ENCODE results near the gene ZSWIM6. TPM values are rescaled to one million over a fixed set of nuclear protein-coding genes. Genes with fewer than 3 reads are reported as not detected.

Gene ZSWIM6
- total RNA-seq, 2 experiments from 2014 or later, result 5.5 to 5.7 TPM

GRCh38 chr5:61339764-61340163 is 7.7 kb downstream of the ZSWIM6 start:
- Mint-ChIP-seq H3K27ac (no peak overlapping the region), H3K9me3 (no peaks in the 10 kb centered on the region)
- CTCF ChIA-PET, result interaction anchor here (1.4 kb wide), 1 partner anchor 9 kb away, joined by 3 read pairs; no protein-coding TSS in a partner anchor

GRCh38 chr5:61340775-61341361 is 8.8 kb downstream of the ZSWIM6 start:
- ChIA-PET POLR2A (no interaction called here), CTCF (no interaction called here)
- no peaks in the 10 kb centered on the region for H3K27me3 Mint-ChIP-seq
- DNase-seq, result no peak
- H3K9me3 Mint-ChIP-seq, result no peaks in the 10 kb centered on the region
- no peak overlapping the region for H3K27ac Mint-ChIP-seq
- H3K36me3 Mint-ChIP-seq, result peaks cover 7% of the 10 kb centered on the region
- intact Hi-C loops (cut with micrococcal nuclease), result no loop called here
- no peak overlapping the region for H3K4me3 Mint-ChIP-seq
- H3K4me1 Mint-ChIP-seq (ENCODE audit: low read depth), result peaks cover 20% of the 10 kb centered on the region

More at GRCh38 chr5:61339764-61340163, 7.7 kb downstream of the ZSWIM6 start:
- no peak for DNase-seq
- Mint-ChIP-seq H3K4me3 (no peak overlapping the region), H3K36me3 (peaks cover 6% of the 10 kb centered on the region), H3K27me3 (no peaks in the 10 kb centered on the region), H3K4me1 (ENCODE audit: low read depth) (peaks cover 24% of the 10 kb centered on the region)
- POLR2A ChIA-PET, result no interaction called here
- intact Hi-C loops (cut with micrococcal nuclease), result loop anchor here (10.0 kb wide), 3 partner anchors 195 to 1075 kb away; partner anchors contain the start of gene IPO11

- H3K27me3 Mint-ChIP-seq, result no peaks in the 10 kb centered on the region
- no peak overlapping the region for H3K27ac Mint-ChIP-seq
- H3K4me1 Mint-ChIP-seq (ENCODE audit: low read depth), result peaks cover 20% of the 10 kb centered on the region
- POLR2A ChIA-PET, result no interaction called here
- peaks cover 3% of the 10 kb centered on the region for H3K36me3 Mint-ChIP-seq
- no peak overlapping the region for H3K4me3 Mint-ChIP-seq
- intact Hi-C loops (cut with micrococcal nuclease), result no loop called here
- CTCF ChIA-PET, result no interaction called here
- no peaks in the 10 kb centered on the region for H3K9me3 Mint-ChIP-seq
- peak; percentile 25 for DNase-seq
Measured at GRCh38 chr5:61342071-61342501, 10.0 kb downstream of the ZSWIM6 start.

- no peaks in the 10 kb centered on the region for H3K27me3 Mint-ChIP-seq
- H3K36me3 Mint-ChIP-seq, result peaks cover 1% of the 10 kb centered on the region
- H3K9me3 Mint-ChIP-seq, result no peaks in the 10 kb centered on the region
- H3K4me3 Mint-ChIP-seq, result no peak overlapping the region
- ChIA-PET POLR2A (no interaction called here), CTCF (no interaction called here)
- DNase-seq, result no peak
- intact Hi-C loops (cut with micrococcal nuclease), result no loop called here
- no peak overlapping the region for H3K27ac Mint-ChIP-seq
- peaks cover 13% of the 10 kb centered on the region for H3K4me1 Mint-ChIP-seq (ENCODE audit: low read depth)
Measured at GRCh38 chr5:61344187-61344944, 12.3 kb downstream of the ZSWIM6 start.

- H3K4me3 Mint-ChIP-seq, result no peak overlapping the region
- no peak overlapping the region for H3K27ac Mint-ChIP-seq
- peaks cover 1% of the 10 kb centered on the region for H3K36me3 Mint-ChIP-seq
- no peaks in the 10 kb centered on the region for H3K9me3 Mint-ChIP-seq
- CTCF ChIA-PET, result interaction anchor here (0.8 kb wide), 1 partner anchor 126 kb away, joined by 3 read pairs; no protein-coding TSS in a partner anchor
- POLR2A ChIA-PET, result no interaction called here
- DNase-seq, result no peak
- no peaks in the 10 kb centered on the region for H3K27me3 Mint-ChIP-seq
- intact Hi-C loops (cut with micrococcal nuclease), result no loop called here
- peaks cover 15% of the 10 kb centered on the region for H3K4me1 Mint-ChIP-seq (ENCODE audit: low read depth)
Measured at GRCh38 chr5:61346511-61346910, 14.5 kb downstream of the ZSWIM6 start.

GRCh38 chr5:61347080-61347479 is 15.0 kb downstream of the ZSWIM6 start:
- ChIA-PET CTCF (interaction anchor here (1.1 kb wide), 1 partner anchor 11 kb away, joined by 5 read pairs; no protein-coding TSS in a partner anchor), POLR2A (no interaction called here)
- Mint-ChIP-seq H3K4me3 (no peak overlapping the region), H3K27ac (no peak overlapping the region), H3K36me3 (peaks cover 1% of the 10 kb centered on the region), H3K9me3 (no peaks in the 10 kb centered on the region), H3K27me3 (no peaks in the 10 kb centered on the region), H3K4me1 (ENCODE audit: low read depth) (peaks cover 14% of the 10 kb centered on the region)
- intact Hi-C loops (cut with micrococcal nuclease), result no loop called here
- no peak for DNase-seq

- H3K4me3 Mint-ChIP-seq, result no peak overlapping the region
- peaks cover 18% of the 10 kb centered on the region for H3K4me1 Mint-ChIP-seq (ENCODE audit: low read depth)
- intact Hi-C loops (cut with micrococcal nuclease), result no loop called here
- DNase-seq, result no peak
- H3K27me3 Mint-ChIP-seq, result no peaks in the 10 kb centered on the region
- H3K27ac Mint-ChIP-seq, result no peak overlapping the region
- ChIA-PET CTCF (no interaction called here), POLR2A (no interaction called here)
- H3K9me3 Mint-ChIP-seq, result no peaks in the 10 kb centered on the region
- H3K36me3 Mint-ChIP-seq, result peaks cover 1% of the 10 kb centered on the region
Measured at GRCh38 chr5:61348447-61348846, 16.4 kb downstream of the ZSWIM6 start.

GRCh38 chr5:61349935-61350334 is 17.9 kb downstream of the ZSWIM6 start:
- H3K9me3 Mint-ChIP-seq, result no peaks in the 10 kb centered on the region
- H3K36me3 Mint-ChIP-seq, result peaks cover 1% of the 10 kb centered on the region
- CTCF ChIA-PET, result no interaction called here
- no peaks in the 10 kb centered on the region for H3K27me3 Mint-ChIP-seq
- H3K27ac Mint-ChIP-seq, result no peak overlapping the region
- intact Hi-C loops (cut with micrococcal nuclease), result no loop called here
- POLR2A ChIA-PET, result no interaction called here
- no peak for DNase-seq
- H3K4me1 Mint-ChIP-seq (ENCODE audit: low read depth), result peaks cover 20% of the 10 kb centered on the region
- H3K4me3 Mint-ChIP-seq, result no peak overlapping the region

- H3K4me3 Mint-ChIP-seq, result no peak overlapping the region
- POLR2A ChIA-PET, result no interaction called here
- H3K36me3 Mint-ChIP-seq, result no peaks in the 10 kb centered on the region
- DNase-seq, result no peak
- intact Hi-C loops (cut with micrococcal nuclease), result no loop called here
- CTCF ChIA-PET, result no interaction called here
- no peaks in the 10 kb centered on the region for H3K27me3 Mint-ChIP-seq
- no peak overlapping the region for H3K27ac Mint-ChIP-seq
- H3K9me3 Mint-ChIP-seq, result no peaks in the 10 kb centered on the region
- H3K4me1 Mint-ChIP-seq (ENCODE audit: low read depth), result peaks cover 20% of the 10 kb centered on the region
Measured at GRCh38 chr5:61350535-61350934, 18.5 kb downstream of the ZSWIM6 start.

- Mint-ChIP-seq H3K4me3 (no peak overlapping the region), H3K36me3 (no peaks in the 10 kb centered on the region), H3K27me3 (no peaks in the 10 kb centered on the region), H3K4me1 (ENCODE audit: low read depth) (peaks cover 20% of the 10 kb centered on the region), H3K27ac (no peak overlapping the region), H3K9me3 (peaks cover 2% of the 10 kb centered on the region)
- intact Hi-C loops (cut with micrococcal nuclease), result no loop called here
- DNase-seq, result no peak
- ChIA-PET POLR2A (no interaction called here), CTCF (no interaction called here)
Measured at GRCh38 chr5:61351733-61352132, 19.7 kb downstream of the ZSWIM6 start.

- DNase-seq, result no peak
- ChIA-PET CTCF (interaction anchor here (1.1 kb wide), 1 partner anchor 305 kb away, joined by 3 read pairs; no protein-coding TSS in a partner anchor), POLR2A (no interaction called here)
- intact Hi-C loops (cut with micrococcal nuclease), result no loop called here
- Mint-ChIP-seq H3K36me3 (peaks cover 3% of the 10 kb centered on the region), H3K4me3 (no peak overlapping the region), H3K9me3 (peaks cover 6% of the 10 kb centered on the region), H3K27ac (no peak overlapping the region), H3K27me3 (no peaks in the 10 kb centered on the region), H3K4me1 (ENCODE audit: low read depth) (peaks cover 20% of the 10 kb centered on the region)
Measured at GRCh38 chr5:61352180-61352579, 20.1 kb downstream of the ZSWIM6 start.

GRCh38 chr5:61352612-61353156 is 20.6 kb downstream of the ZSWIM6 start:
- CTCF ChIA-PET, result interaction anchor here (1.1 kb wide), 1 partner anchor 305 kb away, joined by 3 read pairs; no protein-coding TSS in a partner anchor
- DNase-seq, result no peak
- Mint-ChIP-seq H3K27me3 (no peaks in the 10 kb centered on the region), H3K4me3 (no peak overlapping the region), H3K9me3 (peaks cover 10% of the 10 kb centered on the region), H3K36me3 (peaks cover 5% of the 10 kb centered on the region), H3K27ac (no peak overlapping the region), H3K4me1 (ENCODE audit: low read depth) (peaks cover 17% of the 10 kb centered on the region)
- intact Hi-C loops (cut with micrococcal nuclease), result no loop called here
- POLR2A ChIA-PET, result no interaction called here

Measured in activated CD4-positive, alpha-beta memory T cell treated with anti-CD3 and anti-CD28 coated beads for 36 hours (primary cell).